ENCODE measurements around the gene GPR27. TPM values are rescaled to one million over a fixed set of nuclear protein-coding genes. Genes with fewer than 3 reads are reported as not detected.

GPR27 gene
- total and polyA plus RNA-seq, 10 of the 15 experiments (the other 5 are each of a cell fraction or from before 2014, with no cell fraction given), result not detected

GRCh38 chr3:71760140-71760539 is 6.5 kb downstream of the GPR27 start:
- 8% methylated on average over 1 of the region's 1 CpG for WGBS (ENCODE audit: insufficient coverage, insufficient replicate concordance, low lambda C conversion rate, missing lambda C conversion rate)
- no peak overlapping the region for H2AFZ ChIP-seq (ENCODE audit: control insufficient read depth, low read depth, low read length)
- CTCF ChIA-PET, result no interaction called here
- TF ChIP-seq ZNF687 (IDR thresholded peaks at IDR 0.05), result no peak
- TF ChIP-seq YBX1 (IDR thresholded peaks at IDR 0.05), result no peak
- TF ChIP-seq RBBP5 (conservative IDR thresholded peaks at IDR 0.05), result no peak
- no peak for TF ChIP-seq NKRF (conservative IDR thresholded peaks at IDR 0.05)
- no peak for TF ChIP-seq HSF1 (IDR thresholded peaks at IDR 0.05; ENCODE audit: low read depth, low read length)
- no peak for TF ChIP-seq HDAC2 (IDR thresholded peaks at IDR 0.05)
- no peak for TF ChIP-seq SMARCA5 (IDR thresholded peaks at IDR 0.05)
- TF ChIP-seq ETV6 (conservative IDR thresholded peaks at IDR 0.05 in 1 of 2, IDR thresholded peaks at IDR 0.05 in 1 of 2; ENCODE audit: borderline replicate concordance in 1 of 2, low read depth in 1 of 2), result no peak
- TF ChIP-seq BACH1 (IDR thresholded peaks at IDR 0.05; ENCODE audit: borderline replicate concordance), result no peak
- TF ChIP-seq GATAD2B (conservative IDR thresholded peaks at IDR 0.05; ENCODE audit: low read depth), result no peak
- TF ChIP-seq ZBTB40 (IDR thresholded peaks at IDR 0.05; ENCODE audit: borderline replicate concordance), result no peak
- TF ChIP-seq CBX5 (IDR thresholded peaks at IDR 0.05; ENCODE audit: low read depth), result no peak
- TF ChIP-seq RFX5 (IDR thresholded peaks at IDR 0.05; ENCODE audit: low read depth, low read length), result no peak
- TF ChIP-seq NR2C1 (IDR thresholded peaks at IDR 0.05), result no peak

More at GRCh38 chr3:71760140-71760539, 6.5 kb downstream of the GPR27 start:
- Histone ChIP-seq H3K4me2 (ENCODE audit: control insufficient read depth, insufficient read depth) (no peak overlapping the region), H3K9me3 (replicated peaks; ENCODE audit: control insufficient read depth, insufficient read depth, low read length) (no peaks in the 10 kb centered on the region), H3K27ac (ENCODE audit: control insufficient read depth, insufficient read depth) (no peak overlapping the region), H4K20me1 (ENCODE audit: control insufficient read depth, insufficient read depth) (no peaks in the 10 kb centered on the region), H3K4me1 (ENCODE audit: control insufficient read depth, insufficient read depth, low read length) (no peaks in the 10 kb centered on the region), H3K9ac (ENCODE audit: control insufficient read depth, insufficient read depth, low read length) (no peak overlapping the region), H3K4me3 (no peak overlapping the region), H3K27me3 (replicated peaks in 1 of 2; ENCODE audit: control insufficient read depth in 2 of 2, insufficient read depth in 2 of 2, low read length in 1 of 2) (peaks cover under 1 to 8% of the 10 kb centered on the region in 2 experiments; a peak in 2 of 4 replicates), H3K36me3 (ENCODE audit: control insufficient read depth in 2 of 2, insufficient read depth in 2 of 2, low read length in 1 of 2) (no peaks in the 10 kb centered on the region), H3K79me2 (ENCODE audit: control insufficient read depth, insufficient read depth, low read length) (no peaks in the 10 kb centered on the region)
- SMC1A ChIA-PET (ENCODE audit: uncharacterized antibody, unreplicated experiment), result no interaction called here
- FAIRE-seq (no peak), ATAC-seq (no peak), DNase-seq (ENCODE audit: low read depth, low spot score) (no peak)
- POLR2A ChIA-PET, result no interaction called here
- no TSS peak for BruUV-seq (replicated peaks)
- in situ Hi-C loops (cut with MboI) (no loop called here), intact Hi-C loops (cut with micrococcal nuclease; ENCODE audit: unreplicated experiment) (no loop called here)
- RAD21 ChIA-PET (ENCODE audit: unreplicated experiment), result no interaction called here
